ENCODE results near the gene YARS1. TPM values are rescaled to one million over a fixed set of nuclear protein-coding genes. Genes with fewer than 3 reads are reported as not detected.
A peak's percentile ranks its signal among the peaks of the same experiment; 100 is the strongest.

YARS1 gene
- total RNA-seq, 1 donor from 2014 or later, result 214 TPM

DNA sequence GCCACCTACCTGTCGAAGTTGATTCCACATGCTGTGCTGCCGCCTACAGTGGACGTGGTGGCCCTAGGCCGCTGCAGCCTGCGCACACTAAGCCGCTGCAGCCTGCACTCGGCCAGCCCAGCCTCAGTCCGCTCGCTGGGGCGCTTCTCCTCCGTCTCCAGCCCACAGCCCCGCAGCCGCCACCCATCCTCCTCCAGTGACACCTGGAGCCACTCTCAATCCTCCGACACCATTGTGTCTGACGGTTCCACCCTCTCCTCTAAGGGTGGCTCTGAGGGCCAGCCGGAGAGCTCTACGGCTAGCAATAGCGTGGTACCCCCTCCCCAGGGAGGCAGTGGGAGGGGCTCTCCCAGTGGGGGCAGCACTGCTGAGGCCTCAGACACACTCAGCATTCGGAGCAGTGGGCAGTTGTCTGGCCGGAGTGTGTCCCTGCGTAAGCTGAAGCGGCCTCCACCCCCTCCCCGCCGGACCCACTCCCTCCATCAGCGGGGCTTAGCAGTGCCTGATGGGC is 46.9 kb downstream of the YARS1 start:
- intact Hi-C loops (cut with micrococcal nuclease), result loop anchor here (5.0 to 10.0 kb wide), 2 partner anchors 102 to 325 kb away; partner anchors contain the start of gene FNDC5
- H3K9me3 Mint-ChIP-seq, result no peaks in the 10 kb centered on the region
- no peak overlapping the region for H3K27ac Mint-ChIP-seq
- no peak for DNase-seq
- peaks cover 19% of the 10 kb centered on the region for H3K36me3 Mint-ChIP-seq (ENCODE audit: low read depth)
- H3K4me3 Mint-ChIP-seq, result no peak overlapping the region
- H3K4me1 Mint-ChIP-seq, result peaks cover 12% of the 10 kb centered on the region
- H3K27me3 Mint-ChIP-seq, result no peaks in the 10 kb centered on the region

DNA sequence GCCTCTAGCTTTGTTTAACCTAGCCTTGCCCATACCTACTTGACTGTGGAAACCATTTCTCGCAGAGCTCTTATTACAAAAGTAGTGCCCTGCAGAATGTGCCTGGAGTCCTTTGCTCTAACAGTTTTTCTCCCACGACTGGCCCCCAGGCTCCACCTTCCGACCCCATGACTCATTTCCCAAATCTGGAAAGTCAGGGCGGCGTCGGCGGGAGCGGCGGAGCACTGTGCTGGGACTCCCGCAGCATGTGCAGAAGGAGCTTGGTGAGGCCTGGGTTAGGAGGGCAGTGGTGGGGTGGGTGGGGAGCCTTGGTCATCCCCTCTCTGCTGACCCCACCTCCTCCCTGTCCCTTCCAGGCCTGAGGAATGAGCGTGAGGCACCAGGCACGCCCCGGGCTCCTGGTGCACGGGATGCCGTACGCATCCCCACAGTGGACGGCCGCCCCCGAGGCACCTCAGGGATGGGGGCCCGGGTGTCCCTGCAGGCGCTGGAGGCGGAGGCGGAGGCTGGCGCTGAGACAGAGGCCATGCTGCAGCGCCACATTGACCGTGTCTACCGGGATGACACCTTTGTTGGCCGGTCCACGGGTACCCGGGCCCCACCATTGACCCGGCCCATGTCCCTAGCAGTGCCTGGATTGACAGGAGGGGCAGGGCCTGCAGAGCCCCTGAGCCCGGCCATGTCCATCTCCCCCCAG is 47.5 kb downstream of the YARS1 start:
- H3K27ac Mint-ChIP-seq, result no peak overlapping the region
- intact Hi-C loops (cut with micrococcal nuclease), result loop anchor here (5.0 to 10.0 kb wide), 2 partner anchors 103 to 325 kb away; partner anchors contain the start of gene FNDC5
- H3K27me3 Mint-ChIP-seq, result no peaks in the 10 kb centered on the region
- H3K36me3 Mint-ChIP-seq (ENCODE audit: low read depth), result peaks cover 14% of the 10 kb centered on the region
- H3K4me3 Mint-ChIP-seq, result no peak overlapping the region
- peaks cover 12% of the 10 kb centered on the region for H3K4me1 Mint-ChIP-seq
- no peaks in the 10 kb centered on the region for H3K9me3 Mint-ChIP-seq
- no peak for DNase-seq

DNA sequence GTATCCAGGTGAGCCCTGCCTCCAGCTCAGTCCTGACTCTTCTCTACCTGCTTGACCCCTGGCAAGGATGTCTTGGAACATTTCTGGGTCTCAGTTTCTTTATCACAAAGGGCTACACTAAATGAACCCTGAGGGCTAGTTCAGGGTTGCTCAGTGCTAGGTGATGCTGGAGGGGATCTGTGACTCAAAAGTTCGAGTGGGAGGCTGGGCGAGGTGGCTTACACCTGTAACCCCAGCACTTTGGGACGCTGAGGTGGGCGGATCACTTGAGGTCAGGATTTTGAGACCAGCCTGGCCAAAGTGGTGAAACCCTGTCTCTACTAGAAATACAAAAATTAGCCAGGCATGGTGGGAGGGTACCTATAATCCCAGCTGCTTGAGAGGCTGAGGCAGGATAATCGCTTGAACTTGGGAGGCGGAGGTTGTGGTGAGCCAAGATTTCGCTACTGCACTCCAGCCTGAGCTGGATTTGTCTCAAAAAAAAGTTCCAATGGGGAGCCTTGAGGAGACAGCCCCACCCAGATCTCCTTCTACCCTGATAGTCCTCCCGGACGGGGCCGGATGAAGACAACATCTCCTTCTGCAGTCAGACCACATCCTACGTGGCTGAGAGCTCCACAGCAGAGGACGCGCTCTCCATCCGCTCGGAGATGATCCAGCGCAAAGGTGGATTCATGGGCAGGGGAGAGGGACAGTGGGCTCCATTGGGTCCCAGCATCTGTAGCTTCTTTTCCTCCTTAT is 48.9 kb downstream of the YARS1 start:
- Mint-ChIP-seq H3K27ac (no peak overlapping the region), H3K9me3 (no peaks in the 10 kb centered on the region), H3K27me3 (no peaks in the 10 kb centered on the region), H3K4me1 (peaks cover 5% of the 10 kb centered on the region), H3K36me3 (ENCODE audit: low read depth) (peaks cover 5% of the 10 kb centered on the region), H3K4me3 (no peak overlapping the region)
- intact Hi-C loops (cut with micrococcal nuclease), result no loop called here
- no peak for DNase-seq

DNA sequence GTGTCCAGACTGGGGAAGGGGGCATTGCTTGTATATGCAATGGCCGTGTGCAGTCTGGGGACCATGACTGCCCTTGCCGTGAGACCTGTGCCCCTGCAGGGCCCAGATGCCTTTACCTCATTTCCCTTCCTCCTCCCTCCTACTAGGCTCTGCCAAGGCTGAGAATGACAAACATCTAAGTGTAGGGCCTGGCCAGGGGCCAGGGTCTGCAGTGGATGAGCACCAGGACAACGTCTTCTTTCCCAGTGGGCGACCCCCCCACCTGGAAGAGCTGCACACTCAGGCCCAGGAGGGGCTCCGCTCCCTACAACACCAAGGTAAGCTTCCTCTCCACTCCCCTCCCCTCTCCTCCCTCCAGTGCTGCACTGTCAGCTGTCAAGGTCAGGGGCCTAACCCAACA is 49.5 kb downstream of the YARS1 start:
- H3K27me3 Mint-ChIP-seq, result no peaks in the 10 kb centered on the region
- H3K27ac Mint-ChIP-seq, result no peak overlapping the region
- H3K36me3 Mint-ChIP-seq (ENCODE audit: low read depth), result peaks cover 2% of the 10 kb centered on the region
- intact Hi-C loops (cut with micrococcal nuclease), result no loop called here
- no peak for DNase-seq
- H3K4me1 Mint-ChIP-seq, result no peaks in the 10 kb centered on the region
- H3K4me3 Mint-ChIP-seq, result no peak overlapping the region
- H3K9me3 Mint-ChIP-seq, result no peaks in the 10 kb centered on the region

DNA sequence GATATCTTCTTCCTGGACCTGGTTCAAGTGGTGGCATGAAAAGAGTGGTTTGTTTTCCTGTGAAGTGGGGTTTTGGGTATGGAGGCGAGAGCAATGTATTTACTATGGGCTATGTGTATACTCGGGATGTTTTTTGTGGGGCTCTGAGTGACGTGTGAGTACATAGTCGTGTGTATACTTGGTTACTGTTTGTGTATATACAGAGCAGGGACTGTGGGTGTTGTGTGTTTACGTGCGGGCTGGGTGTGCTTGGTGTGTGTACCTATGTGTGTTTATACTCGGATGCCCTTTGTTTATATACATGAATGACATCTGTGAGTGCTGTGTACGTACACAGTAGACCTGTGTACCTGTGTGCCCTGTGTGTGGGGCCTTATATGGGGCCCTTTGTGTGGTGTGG is 50.0 kb downstream of the YARS1 start:
- no peak for DNase-seq
- H3K4me1 Mint-ChIP-seq, result no peaks in the 10 kb centered on the region
- H3K4me3 Mint-ChIP-seq, result no peak overlapping the region
- no peaks in the 10 kb centered on the region for H3K9me3 Mint-ChIP-seq
- H3K36me3 Mint-ChIP-seq (ENCODE audit: low read depth), result no peaks in the 10 kb centered on the region
- H3K27ac Mint-ChIP-seq, result no peak overlapping the region
- no peaks in the 10 kb centered on the region for H3K27me3 Mint-ChIP-seq
- intact Hi-C loops (cut with micrococcal nuclease), result no loop called here

DNA sequence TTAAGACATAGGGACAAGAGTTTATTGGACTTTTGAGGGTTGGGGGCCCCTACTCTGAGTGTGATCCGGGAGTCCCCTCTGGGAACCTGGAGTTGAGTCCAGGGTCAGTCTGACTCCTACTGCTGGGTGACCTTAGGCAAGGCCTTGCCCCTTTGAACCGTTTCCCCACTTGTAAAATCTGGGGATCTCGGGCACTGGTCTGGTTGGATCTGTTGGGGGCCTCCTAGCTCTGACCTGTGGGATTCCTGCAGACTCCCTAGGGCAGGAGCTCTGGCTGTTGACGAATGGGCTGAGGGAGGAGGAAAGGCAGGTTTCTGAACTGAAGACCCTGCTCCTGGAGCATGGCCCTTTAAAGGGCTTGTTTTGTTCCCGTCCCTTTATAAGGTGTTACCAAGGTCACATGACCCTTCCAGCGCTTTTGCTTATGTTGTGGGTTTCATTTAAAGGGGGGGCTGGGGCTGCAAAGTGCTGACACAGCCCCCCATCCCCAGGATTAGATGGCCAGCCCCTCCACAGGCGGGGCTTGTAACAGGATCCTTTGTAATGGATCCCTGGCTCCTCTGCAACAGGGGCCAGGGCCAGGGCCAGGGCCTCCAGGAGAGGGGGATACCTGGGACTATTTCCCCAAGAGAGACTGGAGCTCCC is 50.7 kb downstream of the YARS1 start:
- no peaks in the 10 kb centered on the region for H3K36me3 Mint-ChIP-seq (ENCODE audit: low read depth)
- no peak overlapping the region for H3K27ac Mint-ChIP-seq
- H3K9me3 Mint-ChIP-seq, result no peaks in the 10 kb centered on the region
- intact Hi-C loops (cut with micrococcal nuclease), result no loop called here
- peaks cover under 1% of the 10 kb centered on the region for H3K4me1 Mint-ChIP-seq
- no peak for DNase-seq
- no peaks in the 10 kb centered on the region for H3K27me3 Mint-ChIP-seq
- H3K4me3 Mint-ChIP-seq, result no peak overlapping the region

DNA sequence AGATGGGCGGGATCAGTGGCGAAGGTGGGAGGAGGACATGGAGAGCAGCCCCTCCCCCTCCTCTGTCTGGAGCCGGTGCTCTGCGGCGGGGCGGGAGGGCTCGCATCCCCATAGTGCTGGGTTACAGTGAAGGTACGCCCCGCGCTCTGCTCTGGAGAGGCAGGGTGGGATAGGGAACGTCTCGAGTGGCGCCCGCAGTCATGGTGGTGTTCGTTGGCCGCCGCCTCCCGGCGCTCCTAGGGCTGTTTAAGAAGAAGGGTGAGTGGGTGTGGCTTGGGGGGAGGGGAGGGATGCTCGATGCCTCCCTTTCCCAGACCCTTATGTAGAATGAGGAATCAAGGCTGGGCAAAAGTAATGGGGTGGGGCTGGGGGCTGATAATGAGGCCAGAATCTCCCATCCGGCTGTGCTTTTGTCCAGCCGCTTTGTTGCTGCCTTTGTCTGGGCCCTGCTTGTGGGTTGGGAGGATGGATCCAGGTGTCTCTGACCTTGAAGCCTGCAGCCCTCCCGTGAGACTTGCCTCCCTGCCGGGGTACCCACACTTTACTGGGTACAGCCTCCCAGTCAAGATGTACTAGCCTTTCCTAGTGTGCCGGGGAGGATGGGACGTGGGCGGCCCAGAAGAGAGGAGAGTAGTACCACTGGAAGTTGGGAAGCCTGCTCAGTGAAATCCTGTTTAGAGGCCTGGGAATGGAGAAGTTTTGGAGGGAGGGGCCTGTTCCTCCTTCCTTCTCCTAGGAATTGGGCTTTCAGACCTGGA is 51.4 kb downstream of the YARS1 start:
- Mint-ChIP-seq H3K4me3 (no peak overlapping the region), H3K4me1 (peaks cover 2% of the 10 kb centered on the region), H3K27me3 (no peaks in the 10 kb centered on the region), H3K9me3 (no peaks in the 10 kb centered on the region), H3K36me3 (ENCODE audit: low read depth) (no peaks in the 10 kb centered on the region), H3K27ac (no peak overlapping the region)
- no peak for DNase-seq
- intact Hi-C loops (cut with micrococcal nuclease), result no loop called here

DNA sequence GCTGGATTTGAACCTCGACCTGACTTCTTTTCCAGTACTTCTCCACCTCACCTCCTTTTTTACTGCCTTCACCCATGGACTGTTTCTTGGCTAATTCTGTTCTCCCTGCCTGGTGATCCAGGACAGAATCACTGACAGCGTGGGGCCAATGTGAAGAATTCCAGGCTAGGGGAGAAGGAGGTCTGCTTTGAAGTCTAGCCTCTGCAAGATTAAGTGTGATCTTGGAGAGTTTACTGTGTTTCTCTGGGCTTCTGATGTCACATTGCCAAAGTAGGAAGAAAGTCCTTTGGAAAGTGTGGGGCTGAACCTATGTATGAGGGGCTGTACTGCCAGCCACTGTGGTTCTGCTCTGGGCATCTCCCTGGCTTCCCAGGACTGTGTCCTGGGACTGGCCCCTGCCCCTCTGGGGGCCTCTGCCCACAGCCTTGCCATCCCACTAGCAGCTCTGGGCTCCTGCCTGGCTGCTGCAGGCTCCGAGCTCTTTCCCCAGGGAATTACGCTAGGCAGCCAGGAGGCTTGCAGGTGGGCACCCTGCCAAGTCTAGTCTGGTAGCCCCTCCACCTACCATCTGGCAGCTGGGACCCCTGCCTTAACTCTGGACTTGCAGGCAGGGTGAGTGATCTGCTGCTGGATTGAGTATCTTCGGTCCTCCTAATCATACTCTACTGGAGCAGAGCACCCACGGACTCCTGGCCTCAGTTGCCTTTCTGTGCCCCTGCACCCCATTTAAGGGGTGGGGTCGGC is 52.2 kb downstream of the YARS1 start:
- no peak for DNase-seq
- no peaks in the 10 kb centered on the region for H3K36me3 Mint-ChIP-seq (ENCODE audit: low read depth)
- H3K27me3 Mint-ChIP-seq, result no peaks in the 10 kb centered on the region
- intact Hi-C loops (cut with micrococcal nuclease), result no loop called here
- peaks cover 5% of the 10 kb centered on the region for H3K4me1 Mint-ChIP-seq
- H3K4me3 Mint-ChIP-seq, result no peak overlapping the region
- no peak overlapping the region for H3K27ac Mint-ChIP-seq
- H3K9me3 Mint-ChIP-seq, result no peaks in the 10 kb centered on the region

DNA sequence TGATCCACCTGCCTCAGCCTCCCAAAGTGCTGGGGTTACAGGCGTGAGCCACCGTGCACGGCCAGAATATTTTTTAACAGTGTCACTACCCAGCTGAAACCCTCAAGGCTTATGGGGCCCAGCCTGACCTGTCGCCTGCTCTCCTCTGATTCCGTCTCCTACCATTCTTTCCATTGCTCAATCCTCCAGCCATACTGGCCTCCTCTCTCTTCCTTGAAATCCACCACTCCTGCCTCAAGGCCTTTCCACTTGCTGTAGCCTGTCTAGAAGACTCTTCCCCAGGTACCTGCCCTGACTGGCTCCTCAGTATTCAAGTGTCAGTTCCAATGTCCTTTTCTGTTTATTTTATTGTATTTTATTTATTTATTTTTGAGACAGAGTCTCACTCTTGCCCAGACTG is 53.9 kb downstream of the YARS1 start:
- intact Hi-C loops (cut with micrococcal nuclease), result no loop called here
- Mint-ChIP-seq H3K36me3 (ENCODE audit: low read depth) (no peaks in the 10 kb centered on the region), H3K4me3 (no peak overlapping the region), H3K27ac (no peak overlapping the region), H3K4me1 (peaks cover 13% of the 10 kb centered on the region), H3K27me3 (no peaks in the 10 kb centered on the region), H3K9me3 (no peaks in the 10 kb centered on the region)
- DNase-seq, result no peak

DNA sequence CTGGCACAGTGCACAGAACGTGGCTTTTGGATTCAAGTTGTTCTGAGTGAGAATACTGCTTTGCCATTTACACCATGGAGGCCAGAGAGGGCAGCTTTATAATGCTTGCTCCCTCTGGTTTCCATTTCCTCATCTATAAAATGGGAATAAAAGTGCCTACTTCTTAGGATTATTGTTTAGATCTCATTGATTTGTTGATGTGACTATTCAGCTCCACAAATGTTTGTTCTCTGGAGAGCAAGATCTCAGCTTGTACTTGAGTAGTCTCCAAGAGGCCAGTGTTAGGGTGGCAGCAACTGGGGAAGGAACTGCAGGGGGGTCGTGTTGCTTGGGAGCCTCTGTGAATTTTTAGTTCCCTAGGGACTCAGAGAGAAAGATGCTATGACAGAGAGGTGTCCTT is 55.2 kb downstream of the YARS1 start:
- H3K4me3 Mint-ChIP-seq, result no peak overlapping the region
- no peak overlapping the region for H3K27ac Mint-ChIP-seq
- DNase-seq, result no peak
- peaks cover 13% of the 10 kb centered on the region for H3K4me1 Mint-ChIP-seq
- no peaks in the 10 kb centered on the region for H3K9me3 Mint-ChIP-seq
- intact Hi-C loops (cut with micrococcal nuclease), result no loop called here
- H3K36me3 Mint-ChIP-seq (ENCODE audit: low read depth), result no peaks in the 10 kb centered on the region
- H3K27me3 Mint-ChIP-seq, result peaks cover 5% of the 10 kb centered on the region

DNA sequence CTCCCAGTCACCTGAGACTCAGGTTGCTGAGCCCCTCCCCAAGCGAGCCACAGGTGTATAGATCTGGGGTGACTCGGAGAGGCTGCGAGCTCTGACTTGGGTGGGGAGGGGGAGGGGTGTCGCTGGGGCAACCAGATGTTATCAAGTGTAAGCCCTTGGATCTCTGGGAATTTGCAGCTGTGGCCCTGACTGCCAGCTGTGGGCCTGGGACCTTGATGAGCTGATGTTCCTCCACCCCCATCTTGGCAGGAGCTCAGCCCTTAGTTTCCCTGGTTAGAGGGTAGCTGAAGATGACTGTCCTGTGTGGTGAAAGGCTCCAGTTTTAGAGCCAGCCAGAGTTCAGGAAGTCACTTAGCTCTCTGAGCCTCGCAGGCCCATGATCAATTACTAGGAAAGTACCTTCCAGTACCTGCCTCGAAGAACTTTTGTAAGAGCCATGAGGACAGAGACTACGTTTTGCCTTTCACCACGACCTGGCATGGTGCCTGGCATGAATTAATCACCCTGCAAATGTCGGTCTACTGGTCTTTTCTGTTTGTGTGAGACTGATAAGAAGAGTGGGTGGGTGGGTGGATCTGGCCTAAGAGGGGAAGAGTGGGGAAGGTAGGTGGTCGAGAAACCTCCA is 55.8 kb downstream of the YARS1 start:
- H3K27ac Mint-ChIP-seq, result no peak overlapping the region
- intact Hi-C loops (cut with micrococcal nuclease), result no loop called here
- DNase-seq, result no peak
- no peaks in the 10 kb centered on the region for H3K36me3 Mint-ChIP-seq (ENCODE audit: low read depth)
- H3K9me3 Mint-ChIP-seq, result no peaks in the 10 kb centered on the region
- peaks cover 13% of the 10 kb centered on the region for H3K4me1 Mint-ChIP-seq
- H3K4me3 Mint-ChIP-seq, result no peak overlapping the region
- H3K27me3 Mint-ChIP-seq, result peaks cover 5% of the 10 kb centered on the region

DNA sequence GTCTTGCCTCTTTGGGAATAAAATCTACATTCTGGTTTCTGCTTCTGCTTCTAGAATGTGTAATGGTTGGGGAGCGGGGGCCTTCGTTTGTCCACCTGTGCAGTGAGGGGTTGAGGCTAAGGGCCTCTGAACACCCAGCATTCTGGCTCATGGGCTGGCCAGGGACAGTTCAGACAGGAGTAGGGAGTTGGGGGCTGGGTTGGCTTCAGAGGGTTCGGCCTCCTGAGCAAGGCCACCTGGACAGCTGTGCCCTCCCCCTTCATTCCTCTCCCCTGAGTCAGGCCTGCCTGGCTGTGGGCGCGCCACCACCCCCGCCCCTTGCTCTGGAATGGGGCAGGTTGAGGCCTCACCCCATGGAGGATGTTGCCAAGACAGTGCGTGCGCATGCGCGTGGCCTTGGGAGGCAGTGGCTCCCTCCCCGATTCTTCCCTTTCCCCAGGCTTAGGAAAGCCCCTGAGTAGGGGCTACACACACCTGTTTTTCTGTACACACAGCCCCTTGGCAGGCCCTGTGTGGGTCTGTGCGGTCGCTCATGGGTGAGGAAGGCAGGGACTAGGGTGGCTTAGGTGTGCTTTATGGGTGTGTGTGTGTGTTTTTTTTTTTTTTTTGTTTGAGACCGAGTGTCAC is 57.0 kb downstream of the YARS1 start:
- intact Hi-C loops (cut with micrococcal nuclease), result no loop called here
- DNase-seq, result no peak
- Mint-ChIP-seq H3K9me3 (no peaks in the 10 kb centered on the region), H3K4me1 (peaks cover 13% of the 10 kb centered on the region), H3K4me3 (no peak overlapping the region), H3K36me3 (ENCODE audit: low read depth) (no peaks in the 10 kb centered on the region), H3K27ac (peak overlapping the region; percentile 54), H3K27me3 (peaks cover 16% of the 10 kb centered on the region)
